ENCODE data around the gene KIAA0040. TPM values are rescaled to one million over a fixed set of nuclear protein-coding genes. Genes with fewer than 3 reads are reported as not detected.

Gene KIAA0040
- total RNA-seq, 1 experiment from 2014 or later = 5.0 TPM

DNA sequence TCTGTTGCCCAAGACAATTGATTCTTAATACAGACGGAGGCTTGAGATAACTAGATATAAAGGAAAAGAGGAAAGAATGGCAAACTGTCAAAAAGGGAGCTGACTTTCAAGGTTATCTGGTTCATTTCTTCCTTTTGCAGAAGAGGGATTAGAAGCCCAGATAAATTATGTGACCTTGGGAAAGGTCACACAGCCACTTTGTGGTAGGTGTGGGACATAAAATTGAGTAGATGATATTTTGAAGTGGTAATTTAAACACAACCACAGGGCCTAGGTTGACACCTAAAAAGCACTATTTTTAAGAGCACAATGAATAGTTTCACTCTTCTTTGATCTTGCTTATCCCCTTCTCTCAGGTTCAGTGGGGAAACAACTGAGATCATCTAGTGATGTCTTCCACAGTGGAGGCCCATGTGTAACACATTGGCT lies 16.9 kb upstream of the KIAA0040 start:
- no peaks in the 10 kb centered on the region for H3K79me1 ChIP-seq (ENCODE audit: insufficient read depth, low read depth, low read length, poor library complexity, severe bottlenecking)
- H3K27ac ChIP-seq (ENCODE audit: insufficient read length, low read depth, low read length) = no peak overlapping the region
- no peak overlapping the region for H2BK12ac ChIP-seq (ENCODE audit: insufficient read length, low read depth, low read length)
- H2BK5ac ChIP-seq (ENCODE audit: insufficient read length, low read length) = no peak overlapping the region
- no peak overlapping the region for H2BK15ac ChIP-seq (ENCODE audit: low read depth, low read length)
- H3K23me2 ChIP-seq (ENCODE audit: insufficient read length, low read depth, low read length, poor library complexity, severe bottlenecking) = no peaks in the 10 kb centered on the region
- no peaks in the 10 kb centered on the region for H3K27me3 ChIP-seq (ENCODE audit: insufficient read depth, low read length)
- no peaks in the 10 kb centered on the region for H3K9me3 ChIP-seq (ENCODE audit: control insufficient read depth, low read depth, low read length)
- TF ChIP-seq, protein P1, sequence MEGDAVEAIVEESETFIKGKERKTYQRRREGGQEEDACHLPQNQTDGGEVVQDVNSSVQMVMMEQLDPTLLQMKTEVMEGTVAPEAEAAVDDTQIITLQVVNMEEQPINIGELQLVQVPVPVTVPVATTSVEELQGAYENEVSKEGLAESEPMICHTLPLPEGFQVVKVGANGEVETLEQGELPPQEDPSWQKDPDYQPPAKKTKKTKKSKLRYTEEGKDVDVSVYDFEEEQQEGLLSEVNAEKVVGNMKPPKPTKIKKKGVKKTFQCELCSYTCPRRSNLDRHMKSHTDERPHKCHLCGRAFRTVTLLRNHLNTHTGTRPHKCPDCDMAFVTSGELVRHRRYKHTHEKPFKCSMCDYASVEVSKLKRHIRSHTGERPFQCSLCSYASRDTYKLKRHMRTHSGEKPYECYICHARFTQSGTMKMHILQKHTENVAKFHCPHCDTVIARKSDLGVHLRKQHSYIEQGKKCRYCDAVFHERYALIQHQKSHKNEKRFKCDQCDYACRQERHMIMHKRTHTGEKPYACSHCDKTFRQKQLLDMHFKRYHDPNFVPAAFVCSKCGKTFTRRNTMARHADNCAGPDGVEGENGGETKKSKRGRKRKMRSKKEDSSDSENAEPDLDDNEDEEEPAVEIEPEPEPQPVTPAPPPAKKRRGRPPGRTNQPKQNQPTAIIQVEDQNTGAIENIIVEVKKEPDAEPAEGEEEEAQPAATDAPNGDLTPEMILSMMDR (conservative IDR thresholded peaks at IDR 0.05) = no peak
- H3K18ac ChIP-seq (ENCODE audit: insufficient read length, low read depth, low read length) = no peak overlapping the region
- no peak overlapping the region for H3K4me2 ChIP-seq (ENCODE audit: insufficient read depth, insufficient read length, low read length)
- 0 out of 2 replicates have a peak, but pooled peaks cover 2% of the 10 kb centered on the region for H3K27me3 Mint-ChIP-seq (ENCODE audit: low read depth)
- H3K4ac ChIP-seq (ENCODE audit: low read depth, low read length) = no peak overlapping the region
- no peaks in the 10 kb centered on the region for H3K4me1 Mint-ChIP-seq
- H3K23ac ChIP-seq (ENCODE audit: insufficient read length, low read depth, low read length) = no peak overlapping the region
- no peak overlapping the region for H2AFZ ChIP-seq (ENCODE audit: low read length)
- H4K8ac ChIP-seq (replicated peaks; ENCODE audit: insufficient read length, low read depth, low read length) = no peak overlapping the region
- H3K36me3 Mint-ChIP-seq (ENCODE audit: insufficient read depth in 1 of 3, low read depth in 3 of 3) = no peaks in the 10 kb centered on the region
- H3K27ac Mint-ChIP-seq = no peak overlapping the region
- no peak overlapping the region for H2BK120ac ChIP-seq (ENCODE audit: low read depth, low read length, poor library complexity, severe bottlenecking)
- no peaks in the 10 kb centered on the region for H3K79me2 ChIP-seq (ENCODE audit: insufficient read depth, low read length)
- no peaks in the 10 kb centered on the region for H3K4me1 ChIP-seq (ENCODE audit: insufficient read depth, low read length)
- no peak overlapping the region for H2BK20ac ChIP-seq (ENCODE audit: low read depth, low read length, poor library complexity, severe bottlenecking)
- no peak overlapping the region for H2AK5ac ChIP-seq (ENCODE audit: insufficient read length, low read length)
- peaks cover 7% of the 10 kb centered on the region in 2 experiments; a peak in 4 of 5 replicates for H3K9me3 Mint-ChIP-seq
- H4K91ac ChIP-seq (ENCODE audit: insufficient read length, low read depth, low read length) = no peak overlapping the region
- no peak overlapping the region for H4K5ac ChIP-seq (ENCODE audit: insufficient read length, low read depth, low read length)
- H3K14ac ChIP-seq (ENCODE audit: insufficient read depth, low read length) = no peak overlapping the region
- no peak overlapping the region for H3K56ac ChIP-seq (ENCODE audit: insufficient read length, low read depth, low read length)
- no CpG with 5 or more reads among the region's 1 CpG for WGBS (ENCODE audit: extremely low coverage, insufficient read length, low lambda C conversion rate)
- no peak overlapping the region for H3K4me3 Mint-ChIP-seq
- no peak for DNase-seq
- no peaks in the 10 kb centered on the region for H4K20me1 ChIP-seq (ENCODE audit: control insufficient read depth, insufficient read depth, insufficient read length)
- no peak overlapping the region for H3K9ac ChIP-seq (ENCODE audit: extremely low read depth, insufficient read length, low read length)
- H3T11ph ChIP-seq (ENCODE audit: low read length) = no peak overlapping the region

Measured in H9 (cell line).